Endodermal cell (in vitro differentiated cells): ENCODE data around the gene KLK5. TPM values are rescaled to one million over a fixed set of nuclear protein-coding genes. Genes with fewer than 3 reads are reported as not detected.

Experiments
- DNase-seq: peaks from one replicate; pipeline ENCODE4 v3.0.0-alpha.2; 2017
- H3K27ac ChIP-seq: 2 replicates; pipeline ENCODE4 v1.5.1; 2013; ENCODE audit warnings: mild to moderate bottlenecking, low read depth, low read length, moderate library complexity
- H3K27me3 ChIP-seq: 2 replicates; pipeline ENCODE4 v1.6.1; 2013; ENCODE audit warnings: mild to moderate bottlenecking, low read length, moderate library complexity; ENCODE audit not compliant: insufficient read depth, control insufficient read depth, poor library complexity, severe bottlenecking
- H3K36me3 ChIP-seq: 2 replicates; pipeline ENCODE4 v1.7.0; 2013; ENCODE audit warnings: mild to moderate bottlenecking, low read length, moderate library complexity; ENCODE audit not compliant: control insufficient read depth, insufficient read depth
- H3K4me1 ChIP-seq: one replicate; pipeline ENCODE4 v1.7.0; 2013; ENCODE audit warnings: low read length; ENCODE audit not compliant: control insufficient read depth, insufficient read depth
- H3K4me3 ChIP-seq: 2 replicates; pipeline ENCODE4 v1.5.1; 2013; ENCODE audit warnings: mild to moderate bottlenecking, low read length, moderate library complexity
- H3K9ac ChIP-seq: 2 replicates; pipeline ENCODE4 v1.6.1; 2013; ENCODE audit warnings: mild to moderate bottlenecking, low read length, moderate library complexity; ENCODE audit not compliant: poor library complexity, severe bottlenecking; ENCODE audit errors: extremely low read depth
- H3K9me3 ChIP-seq: 2 replicates; pipeline ENCODE4 v1.6.1; 2013; ENCODE audit warnings: mild to moderate bottlenecking, low read length, moderate library complexity; ENCODE audit not compliant: control insufficient read depth
- H3K27ac Mint-ChIP-seq: 2 replicates; pipeline ENCODE4 v1.8.0; 2020; ENCODE audit warnings: mixed read lengths
- H3K27me3 Mint-ChIP-seq: 2 replicates; pipeline ENCODE4 v1.8.0; 2021; ENCODE audit warnings: mild to moderate bottlenecking, mixed read lengths; ENCODE audit not compliant: insufficient read depth
- H3K36me3 Mint-ChIP-seq: 2 replicates; pipeline ENCODE4 v1.8.0; 2020; ENCODE audit warnings: low read depth, mixed read lengths
- H3K4me1 Mint-ChIP-seq: 2 replicates; pipeline ENCODE4 v1.8.0; 2020; ENCODE audit warnings: mixed read lengths
- H3K4me3 Mint-ChIP-seq: 2 replicates; pipeline ENCODE4 v1.8.0; 2020; ENCODE audit warnings: mild to moderate bottlenecking, moderate library complexity, mixed read lengths
- H3K9me3 Mint-ChIP-seq: 2 replicates; pipeline ENCODE4 v1.8.0; 2020; ENCODE audit warnings: mild to moderate bottlenecking, mixed read lengths
- WGBS, 2 experiments: methylation state at CpG; one replicate each; pipeline versions ENCODE4 v1.1.5 to v1.1.7; 2013; ENCODE audit warnings: missing lambda C conversion rate in 2 of 2, mixed read lengths in 1 of 2; ENCODE audit not compliant: insufficient coverage in 1 of 2, insufficient read length in 1 of 2; 5-methylcytosine and 5-hydroxymethylcytosine counted together
- total RNA-seq, 2 donors: library from RNA; stranded (reverse); fragmentation: NEBNext Ultra II Directional in 1 of 2; extraction: Animal tissue kit (Norgen Biotek cat#: 25700) in 1 of 2; gene quantifications; 2 replicates in 1 of 2; 3 replicates in 1 of 2; pipeline ENCODE4 v1.2.1, GENCODE V29; 2021
- TF ChIP-seq, protein P1 (sequence below): fragments of 200-600 bp; sonication (generic); conservative IDR thresholded peaks from 2 replicates; pipeline ENCODE4 v1.5.0; 2021; ENCODE audit warnings: antibody characterized with exemption, mild to moderate bottlenecking

The KLK5 gene
- total RNA-seq, 2 donors from 2014 or later: not detected

DNA sequence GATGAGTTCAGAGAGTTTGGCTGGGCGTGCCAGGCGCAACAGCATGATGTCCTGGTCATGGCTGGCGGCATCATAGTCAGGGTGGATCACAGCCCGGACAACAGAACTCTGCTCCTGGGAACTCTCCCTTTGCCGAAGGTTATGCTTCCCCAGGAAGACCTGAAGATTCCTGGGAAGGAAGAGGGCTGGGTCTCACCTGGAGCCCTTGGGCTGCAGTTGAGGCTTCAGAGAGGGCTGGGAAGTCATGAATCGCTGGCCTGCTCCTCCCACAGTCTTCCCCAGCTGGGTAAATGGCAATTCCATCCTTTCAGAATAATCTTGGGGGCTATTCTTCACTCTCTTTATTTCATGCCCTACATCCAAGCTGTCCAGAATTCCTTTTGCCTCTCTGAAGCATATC lies 10.5 kb upstream of the KLK5 start:
- H3K27ac Mint-ChIP-seq: no peak overlapping the region
- no peak overlapping the region for H3K9ac ChIP-seq
- H3K27me3 ChIP-seq: no peaks in the 10 kb centered on the region
- 83 to 94% methylated on average over 5 to 6 of the region's 6 CpGs for WGBS, 2 experiments
- no peaks in the 10 kb centered on the region for H3K4me1 ChIP-seq
- no peak for DNase-seq
- H3K4me1 Mint-ChIP-seq: peaks cover 2% of the 10 kb centered on the region
- no peak overlapping the region for H3K4me3 Mint-ChIP-seq
- H3K36me3 Mint-ChIP-seq: no peaks in the 10 kb centered on the region
- H3K27me3 Mint-ChIP-seq: peaks cover 51% of the 10 kb centered on the region
- H3K36me3 ChIP-seq: no peaks in the 10 kb centered on the region
- TF ChIP-seq, protein P1, sequence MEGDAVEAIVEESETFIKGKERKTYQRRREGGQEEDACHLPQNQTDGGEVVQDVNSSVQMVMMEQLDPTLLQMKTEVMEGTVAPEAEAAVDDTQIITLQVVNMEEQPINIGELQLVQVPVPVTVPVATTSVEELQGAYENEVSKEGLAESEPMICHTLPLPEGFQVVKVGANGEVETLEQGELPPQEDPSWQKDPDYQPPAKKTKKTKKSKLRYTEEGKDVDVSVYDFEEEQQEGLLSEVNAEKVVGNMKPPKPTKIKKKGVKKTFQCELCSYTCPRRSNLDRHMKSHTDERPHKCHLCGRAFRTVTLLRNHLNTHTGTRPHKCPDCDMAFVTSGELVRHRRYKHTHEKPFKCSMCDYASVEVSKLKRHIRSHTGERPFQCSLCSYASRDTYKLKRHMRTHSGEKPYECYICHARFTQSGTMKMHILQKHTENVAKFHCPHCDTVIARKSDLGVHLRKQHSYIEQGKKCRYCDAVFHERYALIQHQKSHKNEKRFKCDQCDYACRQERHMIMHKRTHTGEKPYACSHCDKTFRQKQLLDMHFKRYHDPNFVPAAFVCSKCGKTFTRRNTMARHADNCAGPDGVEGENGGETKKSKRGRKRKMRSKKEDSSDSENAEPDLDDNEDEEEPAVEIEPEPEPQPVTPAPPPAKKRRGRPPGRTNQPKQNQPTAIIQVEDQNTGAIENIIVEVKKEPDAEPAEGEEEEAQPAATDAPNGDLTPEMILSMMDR: no peak
- no peak overlapping the region for H3K27ac ChIP-seq
- H3K9me3 ChIP-seq: no peaks in the 10 kb centered on the region
- H3K4me3 ChIP-seq: no peak overlapping the region
- H3K9me3 Mint-ChIP-seq: peaks cover 4% of the 10 kb centered on the region

DNA sequence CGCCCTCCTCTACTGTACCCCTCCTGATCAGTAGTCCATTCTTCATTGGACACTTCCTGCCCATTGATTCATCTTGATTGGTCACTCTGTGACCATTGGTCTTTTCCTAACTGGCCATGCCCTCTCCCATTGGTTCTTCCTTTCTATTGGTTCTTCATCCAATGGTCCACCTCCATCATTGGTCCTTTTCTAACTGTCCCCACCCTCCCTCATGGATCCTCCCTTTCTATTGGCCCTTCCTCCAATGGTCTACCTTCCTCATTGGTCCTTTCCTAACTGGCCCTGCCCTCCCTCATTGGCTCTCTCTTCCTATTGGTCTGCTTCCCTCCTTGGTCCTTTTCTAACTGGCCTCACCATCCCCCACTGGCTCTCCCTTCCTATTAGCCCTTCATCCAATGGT lies 9.4 kb upstream of the KLK5 start:
- H3K4me3 Mint-ChIP-seq: no peak overlapping the region
- no peaks in the 10 kb centered on the region for H3K27me3 ChIP-seq
- H3K9me3 Mint-ChIP-seq: peaks cover 4% of the 10 kb centered on the region
- 79 to 87% methylated on average over 1 of the region's 1 CpG for WGBS, 2 experiments
- no peaks in the 10 kb centered on the region for H3K4me1 ChIP-seq
- DNase-seq: no peak
- H3K4me1 Mint-ChIP-seq: no peaks in the 10 kb centered on the region
- H3K27ac Mint-ChIP-seq: no peak overlapping the region
- H3K27me3 Mint-ChIP-seq: peaks cover 58% of the 10 kb centered on the region
- H3K9ac ChIP-seq: no peak overlapping the region
- TF ChIP-seq, protein P1: no peak
- no peak overlapping the region for H3K4me3 ChIP-seq
- H3K9me3 ChIP-seq: no peaks in the 10 kb centered on the region
- no peak overlapping the region for H3K27ac ChIP-seq
- no peaks in the 10 kb centered on the region for H3K36me3 ChIP-seq
- no peaks in the 10 kb centered on the region for H3K36me3 Mint-ChIP-seq

DNA sequence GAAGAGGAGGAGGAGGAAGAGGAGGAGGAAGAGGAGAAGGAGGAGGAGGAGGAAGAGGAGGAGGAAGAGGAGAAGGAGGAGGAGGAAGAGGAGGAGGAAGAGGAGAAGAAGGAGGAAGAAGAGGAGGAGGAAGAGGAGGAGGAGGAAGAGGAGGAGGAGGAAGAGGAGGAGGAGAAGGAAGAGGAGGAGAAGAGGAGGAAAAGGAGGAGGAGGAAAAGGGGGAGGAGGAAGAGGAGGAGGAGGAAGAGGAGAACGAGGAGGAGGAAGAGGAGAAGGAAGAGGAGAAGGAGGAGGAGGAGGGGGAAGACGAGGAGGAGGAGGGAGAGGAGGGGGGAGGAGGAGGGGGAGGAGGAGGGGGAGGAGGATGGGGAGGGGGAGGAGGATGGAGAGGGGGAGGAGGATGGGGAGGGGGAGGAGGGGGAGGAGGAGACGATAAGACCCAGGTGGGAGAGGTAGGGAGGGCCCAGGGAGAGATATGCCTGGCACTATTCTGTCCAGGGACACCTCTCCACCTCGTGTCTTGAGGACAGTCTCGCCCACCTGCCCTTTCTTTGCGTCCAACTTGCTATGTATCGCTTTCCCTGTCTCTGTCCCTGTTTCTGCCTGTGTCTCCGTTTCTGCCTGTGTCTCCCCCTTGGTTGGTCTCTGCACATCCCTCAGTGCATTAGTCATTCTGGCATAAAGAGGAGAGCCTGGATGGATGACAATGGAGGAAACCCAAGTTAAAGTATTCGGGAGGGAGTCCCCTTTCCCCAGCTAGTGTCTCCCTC lies 7.1 kb upstream of the KLK5 start:
- Mint-ChIP-seq H3K4me1 (no peaks in the 10 kb centered on the region), H3K36me3 (no peaks in the 10 kb centered on the region), H3K27ac (no peak overlapping the region), H3K4me3 (no peak overlapping the region), H3K27me3 (peaks cover 48% of the 10 kb centered on the region), H3K9me3 (peaks cover 4% of the 10 kb centered on the region)
- Histone ChIP-seq H3K9ac (no peak overlapping the region), H3K27ac (no peak overlapping the region), H3K4me3 (no peak overlapping the region), H3K4me1 (no peaks in the 10 kb centered on the region), H3K9me3 (no peaks in the 10 kb centered on the region), H3K27me3 (no peaks in the 10 kb centered on the region), H3K36me3 (no peaks in the 10 kb centered on the region)
- 52 to 65% methylated on average over 6 of the region's 9 CpGs for WGBS, 2 experiments
- TF ChIP-seq, protein P1: no peak
- no peak for DNase-seq
